Activated CD4-positive, CD25-positive, alpha-beta regulatory T cell treated with anti-CD3 and anti-CD28 coated beads, Interleukin-2, amount 50 U/mL, for 16 hours (primary cell): ENCODE data around the gene ANTXR1.

Source experiments
- DNase-seq: peaks from one replicate; pipeline ENCODE4 v3.0.0-alpha.2; 2020; ENCODE audit warnings: low read depth, low spot score

The ANTXR1 gene

DNA sequence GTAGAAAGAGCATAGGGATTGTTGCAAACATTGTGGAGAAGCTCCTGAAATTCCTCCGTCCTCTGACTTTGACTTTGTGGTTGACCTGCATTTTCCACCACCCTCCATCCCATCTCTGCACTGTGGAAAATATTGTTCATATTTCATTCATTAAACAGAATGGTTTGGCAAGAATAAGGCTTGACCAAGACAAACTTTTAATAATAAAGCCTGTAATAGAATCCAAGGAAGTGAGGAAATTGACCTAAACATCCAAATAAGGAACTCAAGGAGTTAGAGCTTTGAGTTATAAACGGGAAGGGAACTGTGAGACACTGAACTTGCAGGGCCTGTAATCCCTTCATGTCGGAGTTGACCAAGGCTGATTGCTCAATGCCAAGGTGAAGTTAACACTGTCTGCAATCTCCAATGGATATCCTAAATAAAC is 258.9 kb downstream of the ANTXR1 start:
- DNase-seq = no peak

DNA sequence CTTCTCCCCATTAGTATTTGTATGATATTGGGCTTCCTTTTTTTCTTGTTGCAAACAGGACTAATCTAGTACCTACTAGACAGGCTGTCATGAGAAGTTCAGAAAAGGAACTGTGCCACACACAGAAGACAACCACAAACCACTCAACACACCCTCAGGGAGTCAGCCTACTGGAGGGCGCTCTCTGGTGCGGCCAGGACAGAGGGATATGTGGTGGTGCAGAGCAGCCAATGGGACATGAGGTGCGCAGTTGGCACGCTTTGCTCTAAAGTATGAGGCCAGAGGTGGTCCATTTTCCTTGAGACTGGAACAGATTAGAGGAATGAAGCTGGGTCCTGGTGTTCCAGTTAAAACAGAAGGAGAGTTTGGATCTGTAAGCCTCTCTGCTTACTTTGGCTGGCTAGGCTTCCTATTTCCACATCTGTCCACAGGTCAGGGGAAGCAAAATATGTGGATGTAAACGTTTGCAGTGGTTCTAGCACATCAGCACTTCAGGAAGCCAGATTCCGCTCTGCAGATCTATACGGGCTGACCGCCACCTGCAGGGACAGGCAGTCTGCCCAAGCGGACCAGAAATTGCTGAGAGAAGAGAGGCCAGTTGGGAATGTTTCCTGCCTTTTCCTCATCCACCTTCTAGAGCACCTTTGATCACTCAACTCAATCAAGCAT is 260.0 kb downstream of the ANTXR1 start:
- no peak for DNase-seq

DNA sequence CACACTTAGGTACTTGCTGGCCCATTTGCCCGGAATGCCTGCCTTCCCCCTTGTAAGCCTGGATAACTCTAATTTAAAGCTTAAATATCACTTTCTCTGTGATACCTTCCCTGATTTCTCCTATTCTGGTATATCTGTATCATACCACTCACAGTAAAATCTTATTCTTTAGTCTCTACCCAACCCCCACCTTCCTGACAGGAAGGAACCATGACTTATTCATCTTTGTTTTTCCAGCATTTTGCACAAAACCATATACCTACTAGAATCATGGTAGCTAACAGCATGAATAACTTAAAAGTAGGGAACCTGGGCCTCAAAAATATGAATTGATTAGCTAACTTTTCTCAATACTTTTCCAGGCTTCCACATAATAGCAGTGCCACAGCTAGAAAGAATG is 262.5 kb downstream of the ANTXR1 start:
- no peak for DNase-seq

DNA sequence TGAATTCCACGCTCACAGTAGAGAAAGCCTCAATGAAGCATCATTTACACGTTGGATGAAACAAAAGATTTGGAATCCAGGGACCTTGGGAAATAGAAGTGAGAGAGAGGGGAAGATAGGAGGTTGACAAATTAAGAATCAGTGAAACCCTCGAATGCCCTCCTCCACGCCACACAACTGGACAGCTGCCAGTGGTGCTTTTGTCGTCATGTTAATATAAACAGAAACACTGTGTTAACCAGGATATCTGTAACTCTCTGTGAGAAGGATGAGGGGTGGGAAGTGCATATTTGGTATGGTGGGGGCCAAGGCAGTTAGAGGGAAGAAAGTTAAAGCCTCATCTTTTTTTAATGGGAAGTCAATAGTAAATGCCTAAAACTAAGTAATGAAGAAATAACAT is 265.4 kb downstream of the ANTXR1 start:
- no peak for DNase-seq

DNA sequence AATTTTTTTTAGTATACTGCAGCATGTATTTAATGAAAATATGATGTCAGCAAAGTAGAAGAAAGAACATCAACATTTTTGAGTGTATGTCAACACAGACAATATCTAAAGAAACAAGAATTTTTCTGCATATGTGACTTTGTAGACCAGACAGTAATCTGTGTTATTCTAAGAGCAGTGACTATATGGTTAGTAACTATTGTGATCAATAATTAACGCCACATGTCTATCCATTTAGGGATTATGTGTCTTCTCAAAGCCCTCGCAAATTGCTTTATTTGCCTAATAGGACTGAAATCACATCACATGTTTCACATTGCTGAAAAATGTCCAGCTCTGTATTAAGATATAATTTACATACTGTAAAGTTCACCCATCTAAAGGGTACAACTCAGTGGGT is 266.2 kb downstream of the ANTXR1 start:
- no peak for DNase-seq

DNA sequence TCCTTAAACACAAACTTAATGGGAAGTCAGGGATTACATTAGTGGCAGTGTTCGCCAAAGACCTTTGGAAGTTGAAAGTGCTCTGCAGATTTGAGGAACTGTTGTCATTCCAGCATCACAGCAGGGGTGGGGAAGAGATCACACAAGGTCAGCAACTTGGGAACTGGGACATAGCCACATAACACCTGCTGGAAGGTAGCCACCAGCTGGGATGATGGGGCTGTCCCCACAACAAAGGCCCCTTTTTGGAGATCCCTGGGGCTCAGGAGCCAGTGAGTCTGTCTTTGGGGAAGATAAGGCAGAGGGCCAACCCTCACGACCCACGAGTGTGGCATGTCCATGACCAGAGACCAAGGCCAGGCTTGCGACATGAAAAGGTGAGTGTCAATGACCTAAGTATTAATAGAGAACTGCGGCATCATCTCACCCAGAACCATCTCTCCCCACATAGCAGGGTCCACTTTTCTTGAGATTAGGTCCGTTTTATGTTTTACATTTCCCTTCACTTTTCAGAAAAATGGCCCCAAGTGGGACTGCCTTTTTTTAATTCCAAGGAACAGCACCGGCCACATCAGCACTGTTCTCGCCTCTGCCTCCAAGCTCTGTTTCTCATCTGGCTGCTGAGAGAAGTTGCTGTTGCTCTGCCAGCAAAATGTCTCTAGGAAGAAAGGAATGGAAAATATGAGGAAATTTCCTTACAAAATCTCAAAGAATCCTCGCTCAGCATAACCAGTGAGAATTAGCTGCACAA is 267.1 kb downstream of the ANTXR1 start:
- DNase-seq = no peak

DNA sequence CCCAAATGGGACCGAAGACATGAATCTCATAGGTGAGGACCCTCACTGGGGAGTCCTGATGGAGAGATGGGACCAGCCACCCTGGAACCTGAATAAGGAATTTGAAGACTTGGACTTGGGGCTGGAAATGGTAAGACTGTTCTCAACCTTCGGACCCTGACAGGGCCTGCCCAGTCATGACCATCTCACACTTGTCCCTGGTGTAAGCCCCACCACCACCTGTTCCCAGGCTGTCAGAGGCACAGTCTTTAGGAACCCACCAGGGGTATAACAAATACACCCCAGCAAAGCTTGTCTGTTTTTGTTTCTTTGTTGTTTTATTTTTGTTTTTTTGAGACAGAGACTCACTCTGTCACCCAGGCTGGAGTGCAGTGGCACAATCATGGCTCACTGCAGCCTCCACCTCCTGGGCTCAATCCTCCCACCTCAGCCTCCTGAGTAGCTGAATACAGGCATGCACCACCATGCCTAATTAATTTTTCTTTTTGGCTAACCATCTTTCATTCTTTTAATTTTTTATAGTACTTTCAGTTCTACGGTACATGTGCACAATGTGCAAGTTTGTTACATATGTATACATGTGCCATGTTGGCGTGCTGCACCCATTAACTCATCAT is 267.9 kb downstream of the ANTXR1 start:
- DNase-seq = no peak

DNA sequence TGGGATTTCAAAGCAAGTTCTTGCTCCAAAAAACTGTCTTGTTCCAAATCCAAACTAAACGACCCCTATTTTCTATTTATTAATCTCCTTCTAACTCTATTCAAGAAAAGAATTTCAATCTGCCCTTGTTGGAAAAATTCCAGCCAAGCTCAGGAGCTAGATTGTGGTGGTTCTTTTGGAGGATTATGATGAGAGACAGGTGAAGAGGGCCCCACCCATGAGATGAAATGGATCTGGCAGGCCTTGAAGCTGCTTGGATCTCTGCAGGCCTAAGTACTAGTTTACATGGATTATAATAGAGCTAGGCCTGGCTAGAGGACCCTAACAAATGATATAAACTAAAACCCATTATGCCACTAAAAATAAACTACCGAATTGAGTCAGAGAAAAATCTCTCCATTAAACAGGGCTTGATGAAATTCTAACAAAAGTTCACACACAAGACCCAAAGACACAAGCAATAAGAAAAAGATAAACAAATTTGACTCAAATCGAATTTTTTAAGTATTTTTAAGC is 272.5 kb downstream of the ANTXR1 start:
- DNase-seq = no peak

DNA sequence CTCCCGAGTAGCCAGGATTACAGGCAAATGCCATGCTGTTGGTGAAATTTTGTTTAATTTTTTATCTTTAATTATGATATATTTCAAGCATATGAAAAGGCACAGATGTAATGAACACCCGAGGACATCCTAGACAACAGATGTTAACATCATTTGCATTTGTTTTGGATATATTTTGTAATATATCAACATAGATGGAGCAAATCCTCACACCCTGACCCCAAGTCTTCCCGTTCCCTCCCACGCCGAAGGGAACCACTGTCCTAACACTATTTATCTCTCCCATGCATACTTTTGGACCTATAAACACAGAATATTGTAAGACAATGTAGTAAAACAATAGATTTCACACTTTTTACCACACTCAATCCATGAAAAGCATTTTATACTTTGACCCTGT is 274.6 kb downstream of the ANTXR1 start:
- DNase-seq = no peak

DNA sequence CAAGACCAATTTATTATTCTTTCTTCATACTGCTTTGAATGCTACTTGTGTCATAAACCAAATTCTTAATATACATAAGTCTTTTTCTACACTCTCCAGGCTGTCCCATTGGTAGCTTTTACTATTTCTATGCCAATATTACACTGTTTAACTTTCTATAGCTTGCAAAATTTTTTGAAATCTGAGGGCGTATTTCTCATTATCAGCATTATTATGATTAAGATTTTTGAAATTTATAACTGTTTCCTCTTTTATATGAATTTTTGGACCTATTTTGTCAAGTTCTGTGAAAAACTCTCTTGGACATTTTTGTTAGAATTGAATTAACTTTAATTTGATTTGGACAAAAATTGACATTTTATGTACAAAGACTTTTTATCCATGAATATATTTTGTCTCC is 275.4 kb downstream of the ANTXR1 start:
- no peak for DNase-seq

DNA sequence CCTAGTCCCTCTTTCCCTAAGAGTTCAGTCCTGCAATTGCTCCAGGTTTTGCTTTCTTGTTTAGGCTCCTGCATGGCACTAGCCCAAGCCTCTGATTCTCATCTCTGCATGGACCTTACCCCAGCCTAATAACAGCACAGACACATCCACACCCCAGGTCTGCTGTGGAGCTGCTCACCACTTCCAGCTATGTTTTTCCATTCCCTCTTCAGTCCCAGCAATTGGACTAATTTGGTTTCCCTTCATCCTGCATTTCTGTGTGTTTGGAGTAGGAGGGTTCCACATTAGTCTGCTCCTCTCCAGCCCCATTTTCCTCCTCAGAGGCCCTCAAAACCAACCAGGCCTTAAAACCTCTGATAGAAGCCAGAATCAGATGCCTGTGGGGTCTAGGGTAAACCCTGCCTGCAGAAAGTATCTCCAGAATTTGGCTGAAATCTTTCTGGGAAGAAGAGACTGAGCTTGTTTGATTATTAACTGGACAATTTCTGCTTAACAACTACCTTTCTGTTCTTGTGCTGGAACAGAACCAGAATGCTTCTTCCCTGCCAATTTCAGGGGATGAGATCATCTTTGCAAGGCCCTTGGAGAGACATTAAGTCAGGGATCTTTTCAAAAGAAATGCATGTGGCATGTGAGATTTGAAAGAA is 278.1 kb downstream of the ANTXR1 start:
- no peak for DNase-seq

DNA sequence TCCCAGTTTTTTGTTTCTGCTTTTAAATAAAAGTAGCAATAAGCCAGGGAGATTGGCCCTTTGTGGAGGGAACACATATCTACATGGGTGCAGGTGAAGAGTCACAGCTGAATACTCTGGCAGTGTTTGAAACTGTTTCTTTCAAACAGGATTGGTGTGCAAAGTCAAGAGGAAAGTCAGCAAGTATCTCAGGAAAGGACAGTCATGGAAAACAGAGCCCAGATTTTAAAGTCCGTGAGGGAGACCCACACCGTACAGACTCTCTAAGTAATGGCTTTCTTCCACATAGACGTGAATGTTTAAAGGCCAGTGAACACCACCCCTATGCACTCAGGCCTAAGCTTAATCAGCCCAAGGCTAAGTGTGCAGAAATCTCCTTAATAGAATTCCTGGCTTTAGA is 278.7 kb downstream of the ANTXR1 start:
- DNase-seq = no peak

DNA sequence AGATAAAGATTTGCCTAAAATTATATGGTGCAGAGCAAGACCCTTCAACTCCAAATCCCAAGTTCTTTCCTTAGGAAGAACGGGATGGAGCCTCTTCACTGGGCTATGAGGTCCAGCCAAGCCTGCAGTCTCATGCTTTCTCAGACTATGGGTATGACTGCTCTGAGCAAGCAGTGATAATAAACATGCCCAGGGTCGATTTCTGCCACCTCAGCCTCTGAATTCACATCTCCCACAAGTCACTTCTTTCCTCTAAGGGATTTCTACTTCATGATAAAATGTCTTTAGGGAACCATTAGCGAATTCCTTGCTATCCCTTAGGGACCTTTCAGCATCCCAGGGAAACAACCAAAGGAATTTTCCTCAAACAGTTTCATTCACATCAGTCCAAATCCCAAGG is 279.3 kb downstream of the ANTXR1 start:
- DNase-seq = no peak

DNA sequence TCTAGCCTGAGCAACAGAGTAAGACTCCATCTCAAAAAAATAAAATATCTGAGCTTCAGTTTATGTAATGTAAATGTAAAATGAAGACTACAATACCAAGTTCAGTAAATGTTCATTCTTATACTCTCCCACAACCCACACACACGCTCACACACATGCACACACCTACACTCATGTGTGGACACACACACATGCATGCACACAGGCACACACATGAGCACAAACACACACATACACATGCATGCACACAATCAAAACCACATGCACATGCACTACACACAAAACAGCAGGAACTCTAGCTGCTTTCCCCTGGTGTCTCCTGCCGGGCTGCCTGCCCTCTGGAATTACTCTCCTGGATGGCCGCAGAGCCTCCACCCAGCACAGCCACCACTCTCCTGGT is 283.4 kb downstream of the ANTXR1 start:
- no peak for DNase-seq

DNA sequence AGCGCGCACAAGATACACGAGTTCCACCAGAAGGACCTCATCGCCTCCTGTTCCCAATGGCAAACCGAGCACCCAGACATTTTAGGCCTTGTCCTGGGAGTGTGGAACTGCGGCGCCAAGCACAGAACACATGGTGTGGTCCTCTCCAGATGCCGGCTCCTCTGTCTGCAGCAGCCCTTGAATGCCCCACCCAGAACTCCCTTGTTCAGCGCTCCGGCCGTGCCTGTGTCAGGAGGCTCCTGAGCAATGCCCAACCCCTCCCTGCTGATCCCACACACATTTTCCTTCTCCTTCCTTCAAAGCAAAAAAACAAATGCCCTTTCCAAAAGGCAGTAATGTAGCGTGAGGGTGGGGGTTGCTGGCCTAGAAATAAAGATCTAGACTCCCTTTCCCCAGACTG is 284.2 kb downstream of the ANTXR1 start:
- no peak for DNase-seq

DNA sequence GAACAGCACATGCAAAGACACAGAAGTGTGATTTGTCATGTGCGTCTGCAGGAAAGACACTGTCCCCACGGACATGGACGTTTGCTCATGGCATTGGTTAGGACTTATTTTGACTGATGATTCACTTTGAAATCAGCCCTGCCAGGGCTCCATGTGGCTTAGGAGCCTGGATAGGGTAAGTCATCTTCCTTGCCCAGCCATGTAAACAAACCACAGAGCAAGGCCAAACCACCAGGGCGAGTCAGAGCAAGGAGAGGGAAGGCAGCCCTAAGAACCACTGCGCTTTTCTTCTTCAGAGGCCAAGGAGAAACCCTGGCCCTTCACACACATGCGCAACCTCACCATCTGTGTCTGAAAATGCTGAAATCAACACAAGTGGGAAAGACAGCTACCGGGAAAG is 285.3 kb downstream of the ANTXR1 start:
- DNase-seq = no peak

DNA sequence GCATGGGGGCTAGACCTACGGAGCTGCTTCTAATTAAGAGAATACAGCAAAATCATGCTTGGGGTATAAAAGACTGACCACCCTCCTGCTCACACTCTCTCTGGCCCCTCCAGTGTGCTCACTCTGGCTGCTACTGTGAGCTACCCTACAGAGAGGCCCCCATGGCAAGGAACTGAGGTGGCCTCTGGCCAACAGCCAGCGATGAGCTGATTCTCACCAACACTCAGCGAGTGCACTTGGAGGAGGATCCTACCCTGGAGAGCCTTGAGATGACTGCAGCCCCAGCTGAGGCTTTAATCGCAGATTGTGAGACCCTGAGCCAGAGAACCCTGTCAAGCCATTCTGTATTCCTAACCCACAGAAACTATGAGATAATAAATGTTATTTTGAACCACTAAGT is 285.9 kb downstream of the ANTXR1 start:
- DNase-seq = no peak
